Caco-2 (cell line): ENCODE data around the gene ABHD16A. TPM values are rescaled to one million over a fixed set of nuclear protein-coding genes. Genes with fewer than 3 reads are reported as not detected.
A peak's percentile ranks its signal among the peaks of the same experiment; 100 is the strongest.

Experiments
- BruUV-seq: library from RNA; stranded (reverse); fragments of 400-500 nt; replicated peaks from 2 replicates; lab custom pipeline; 2021; lab: Mats Ljungman, UMichigan
- CTCF ChIA-PET: fragments of 300-600 bp; sonication (Branson Sonifier 250); formaldehyde crosslinking; loops from one replicate; lab custom pipeline; 2022; ENCODE audit warnings: antibody characterized with exemption; lab: Charles Lee
- POLR2A ChIA-PET: fragments of 300-600 bp; sonication (Branson Sonifier 250); formaldehyde crosslinking; loops from one replicate; lab custom pipeline; 2022; ENCODE audit warnings: antibody characterized with exemption; lab: Charles Lee
- DNase-seq, 2 experiments: peaks; one replicate each; pipeline versions ENCODE4 v3.0.0 to v3.0.0-alpha.2; 2020 to 2022
- H3K27me3 ChIP-seq: replicated peaks from 2 replicates; pipeline ENCODE4 v1.6.0; 2011; ENCODE audit warnings: low read length; ENCODE audit not compliant: control insufficient read depth, insufficient read depth
- H3K36me3 ChIP-seq: 2 replicates; pipeline ENCODE4 v1.5.1; 2011; ENCODE audit warnings: low read length; ENCODE audit not compliant: control insufficient read depth, insufficient read depth
- H3K4me1 ChIP-seq: fragments of 250-450 bp; sonication (Bioruptor Pico); 2 replicates; pipeline ENCODE4 v1.5.1; 2020; ENCODE audit warnings: mild to moderate bottlenecking
- H3K4me3 ChIP-seq: 2 replicates; pipeline ENCODE4 v1.5.1; 2011; ENCODE audit warnings: low read depth, mild to moderate bottlenecking, control low read depth, low read length
- H3K9me3 ChIP-seq: fragments of 250-450 bp; sonication (Bioruptor Pico); 2 replicates; pipeline ENCODE4 v1.5.1; 2020; ENCODE audit warnings: mild to moderate bottlenecking, moderate library complexity
- H3K27ac Mint-ChIP-seq: one replicate; pipeline ENCODE4 v1.8.0; 2022; ENCODE audit warnings: mixed read lengths; ENCODE audit not compliant: unreplicated experiment
- H3K27me3 Mint-ChIP-seq: one replicate; pipeline ENCODE4 v1.8.0; 2022; ENCODE audit warnings: mixed read lengths; ENCODE audit not compliant: insufficient read depth, unreplicated experiment
- H3K36me3 Mint-ChIP-seq: one replicate; pipeline ENCODE4 v1.8.0; 2022; ENCODE audit warnings: mild to moderate bottlenecking, mixed read lengths; ENCODE audit not compliant: insufficient read depth, unreplicated experiment
- H3K4me1 Mint-ChIP-seq: one replicate; pipeline ENCODE4 v1.8.0; 2022; ENCODE audit warnings: low read depth, mixed read lengths; ENCODE audit not compliant: unreplicated experiment
- H3K4me3 Mint-ChIP-seq: one replicate; pipeline ENCODE4 v1.8.0; 2022; ENCODE audit warnings: mild to moderate bottlenecking, moderate library complexity, mixed read lengths; ENCODE audit not compliant: unreplicated experiment
- H3K9me3 Mint-ChIP-seq: one replicate; pipeline ENCODE4 v1.8.0; 2022; ENCODE audit warnings: mixed read lengths; ENCODE audit not compliant: unreplicated experiment
- CTCF ChIP-seq, 2 experiments: fragments of 200-600 bp in 1 of 2; IDR thresholded peaks; 1 replicate in 1 of 2; 2 replicates in 1 of 2; pipeline versions ENCODE4 v1.5.1 to v1.8.0; 2011 to 2022; ENCODE audit warnings: antibody characterized with exemption in 1 of 2, control low read depth in 1 of 2, inconsistent platforms in 1 of 2, low read depth in 1 of 2, low read length in 1 of 2, mild to moderate bottlenecking in 1 of 2, moderate library complexity in 1 of 2; ENCODE audit not compliant: insufficient read depth in 1 of 2, severe bottlenecking in 1 of 2, unreplicated experiment in 1 of 2
- intact Hi-C: fragments of 100-400 bp; cut with micrococcal nuclease; formaldehyde crosslinking; loops from one replicate; pipeline ENCODE4 v1.10.0; 2022; ENCODE audit not compliant: unreplicated experiment
- total RNA-seq: library from RNA; stranded (reverse); gene quantifications from 2 replicates; pipeline ENCODE4 v1.2.3, GENCODE V29; 2022

The ABHD16A gene
- total RNA-seq, 1 experiment from 2014 or later, result 62.7 TPM

- DNase-seq, result no peak
- POLR2A ChIA-PET, result interaction anchor here (1.0 to 2.4 kb wide), 2 partner anchors 31 to 156 kb away, joined by 4 to 5 read pairs; partner anchors contain the start of genes HSPA1A and HSPA1L
- peaks cover 9% of the 10 kb centered on the region for H3K36me3 ChIP-seq
- Mint-ChIP-seq H3K4me3 (peak overlapping the region; percentile 88), H3K27ac (peak overlapping the region; percentile 89), H3K4me1 (peaks cover 47% of the 10 kb centered on the region), H3K36me3 (peaks cover 73% of the 10 kb centered on the region), H3K9me3 (no peaks in the 10 kb centered on the region), H3K27me3 (no peaks in the 10 kb centered on the region)
- H3K4me1 ChIP-seq, result peaks cover 44% of the 10 kb centered on the region
- BruUV-seq, result no TSS peak
- H3K9me3 ChIP-seq, result no peaks in the 10 kb centered on the region
- H3K27me3 ChIP-seq, result no peaks in the 10 kb centered on the region
- H3K4me3 ChIP-seq, result peak overlapping the region; percentile 53
- intact Hi-C loops, result no loop called here
- CTCF ChIA-PET, result interaction anchor here (0.7 kb wide), 1 partner anchor 77 kb away, joined by 4 read pairs; the partner anchor contains the start of gene CLIC1
- TF ChIP-seq CTCF (IDR thresholded peaks at IDR 0.05; ENCODE audit: insufficient read depth in 1 of 2, low read depth in 1 of 2, low read length in 1 of 2, severe bottlenecking in 1 of 2, unreplicated experiment in 1 of 2), result no peak
Observed at GRCh38 chr6:31658983-31659648, 44.0 kb downstream of the ABHD16A start.

GRCh38 chr6:31658158-31658688, 44.9 kb downstream of the ABHD16A start:
- intact Hi-C loops, result no loop called here
- ChIA-PET POLR2A (interaction anchor here (0.6 kb wide), 1 partner anchor 380 kb away, joined by 7 read pairs; no protein-coding TSS in a partner anchor), CTCF (no interaction called here)
- no peak overlapping the region for H3K4me3 ChIP-seq
- H3K27me3 ChIP-seq, result no peaks in the 10 kb centered on the region
- DNase-seq, result no peak
- peaks cover 9% of the 10 kb centered on the region for H3K36me3 ChIP-seq
- Mint-ChIP-seq H3K36me3 (peaks cover 66% of the 10 kb centered on the region), H3K9me3 (no peaks in the 10 kb centered on the region), H3K4me1 (peaks cover 41% of the 10 kb centered on the region), H3K27ac (peak overlapping the region; percentile 88), H3K27me3 (no peaks in the 10 kb centered on the region), H3K4me3 (peak overlapping the region; percentile 57)
- no peaks in the 10 kb centered on the region for H3K9me3 ChIP-seq
- no peak for TF ChIP-seq CTCF (IDR thresholded peaks at IDR 0.05; ENCODE audit: insufficient read depth in 1 of 2, low read depth in 1 of 2, low read length in 1 of 2, severe bottlenecking in 1 of 2, unreplicated experiment in 1 of 2)
- BruUV-seq, result no TSS peak
- peaks cover 40% of the 10 kb centered on the region for H3K4me1 ChIP-seq

GRCh38 chr6:31657406-31658157, 45.5 kb downstream of the ABHD16A start:
- H3K4me3 Mint-ChIP-seq, result peak overlapping the region; percentile 57
- CTCF ChIA-PET, result no interaction called here
- H3K4me1 Mint-ChIP-seq, result peaks cover 41% of the 10 kb centered on the region
- H3K9me3 ChIP-seq, result no peaks in the 10 kb centered on the region
- intact Hi-C loops, result no loop called here
- H3K27me3 Mint-ChIP-seq, result no peaks in the 10 kb centered on the region
- H3K36me3 ChIP-seq, result peaks cover 9% of the 10 kb centered on the region
- peaks cover 66% of the 10 kb centered on the region for H3K36me3 Mint-ChIP-seq
- TF ChIP-seq CTCF (IDR thresholded peaks at IDR 0.05; ENCODE audit: insufficient read depth in 1 of 2, low read depth in 1 of 2, low read length in 1 of 2, severe bottlenecking in 1 of 2, unreplicated experiment in 1 of 2), result no peak
- POLR2A ChIA-PET, result interaction anchor here (0.6 kb wide), 1 partner anchor 381 kb away, joined by 7 read pairs; no protein-coding TSS in a partner anchor
- peaks cover 40% of the 10 kb centered on the region for H3K4me1 ChIP-seq
- BruUV-seq, result no TSS peak
- no peak overlapping the region for H3K4me3 ChIP-seq
- no peaks in the 10 kb centered on the region for H3K9me3 Mint-ChIP-seq
- no peaks in the 10 kb centered on the region for H3K27me3 ChIP-seq
- no peak for DNase-seq
- H3K27ac Mint-ChIP-seq, result peak overlapping the region; percentile 88
